ENCODE data around the gene ENOSF1. TPM values are rescaled to one million over a fixed set of nuclear protein-coding genes. Genes with fewer than 3 reads are reported as not detected.

ENOSF1 gene
- total RNA-seq, 6 experiments from 2014 or later, result 36.7 to 71.9 (median 58.5) TPM

- no peaks in the 10 kb centered on the region for H3K9me3 ChIP-seq
- ATAC-seq (no peak), DNase-seq (no peak)
- intact Hi-C loops (cut with DNase I), result no loop called here
- H3K4me1 ChIP-seq, result no peaks in the 10 kb centered on the region
- H3K36me3 ChIP-seq, result no peaks in the 10 kb centered on the region
- H3K4me3 ChIP-seq, result no peak overlapping the region
- H3K27ac ChIP-seq, result no peak overlapping the region
- H3K27me3 ChIP-seq, result no peaks in the 10 kb centered on the region
- WGBS (ENCODE audit: insufficient coverage, low coverage, low lambda C conversion rate, missing lambda C conversion rate), result 88% methylated on average over 2 of the region's 2 CpGs
- TF ChIP-seq CTCF (IDR thresholded peaks at IDR 0.05) (no peak), POLR2A (IDR thresholded peaks at IDR 0.05) (no peak)
Observed at GRCh38 chr18:653512-653911, 58.9 kb downstream of the ENOSF1 start.

- ATAC-seq (no peak), DNase-seq (no peak)
- H3K27me3 ChIP-seq, result no peaks in the 10 kb centered on the region
- no peaks in the 10 kb centered on the region for H3K36me3 ChIP-seq
- WGBS (ENCODE audit: insufficient coverage, low coverage, low lambda C conversion rate, missing lambda C conversion rate), result 74% methylated on average over 4 of the region's 4 CpGs
- H3K4me3 ChIP-seq, result no peak overlapping the region
- TF ChIP-seq POLR2A (IDR thresholded peaks at IDR 0.05) (no peak), CTCF (IDR thresholded peaks at IDR 0.05) (no peak)
- H3K9me3 ChIP-seq, result no peaks in the 10 kb centered on the region
- H3K27ac ChIP-seq, result no peak overlapping the region
- intact Hi-C loops (cut with DNase I), result no loop called here
- no peaks in the 10 kb centered on the region for H3K4me1 ChIP-seq
Observed at GRCh38 chr18:652131-652530, 60.3 kb downstream of the ENOSF1 start.

GRCh38 chr18:650428-650858 is 62.0 kb downstream of the ENOSF1 start:
- DNase-seq (no peak), ATAC-seq (no peak)
- Histone ChIP-seq H3K4me1 (no peaks in the 10 kb centered on the region), H3K9me3 (no peaks in the 10 kb centered on the region), H3K27me3 (no peaks in the 10 kb centered on the region), H3K27ac (no peak overlapping the region), H3K36me3 (no peaks in the 10 kb centered on the region), H3K4me3 (no peak overlapping the region)
- TF ChIP-seq CTCF (IDR thresholded peaks at IDR 0.05) (no peak), POLR2A (IDR thresholded peaks at IDR 0.05) (no peak)
- WGBS (ENCODE audit: insufficient coverage, low coverage, low lambda C conversion rate, missing lambda C conversion rate), result 48% methylated on average over 6 of the region's 6 CpGs
- intact Hi-C loops (cut with DNase I), result no loop called here

GRCh38 chr18:649341-649740 is 63.1 kb downstream of the ENOSF1 start:
- WGBS (ENCODE audit: insufficient coverage, low coverage, low lambda C conversion rate, missing lambda C conversion rate), result 72% methylated on average over 5 of the region's 5 CpGs
- no peak for ATAC-seq
- TF ChIP-seq CTCF (IDR thresholded peaks at IDR 0.05) (no peak), POLR2A (IDR thresholded peaks at IDR 0.05) (no peak)

GRCh38 chr18:647304-647703 is 65.1 kb downstream of the ENOSF1 start:
- Histone ChIP-seq H3K4me1 (no peaks in the 10 kb centered on the region), H3K36me3 (no peaks in the 10 kb centered on the region), H3K27ac (no peak overlapping the region), H3K27me3 (no peaks in the 10 kb centered on the region), H3K4me3 (no peak overlapping the region), H3K9me3 (no peaks in the 10 kb centered on the region)
- ATAC-seq (no peak), DNase-seq (no peak)
- no CpG with 5 or more reads among the region's 5 CpGs for WGBS (ENCODE audit: insufficient coverage, low coverage, low lambda C conversion rate, missing lambda C conversion rate)
- TF ChIP-seq POLR2A (IDR thresholded peaks at IDR 0.05) (no peak), CTCF (IDR thresholded peaks at IDR 0.05) (no peak)
- intact Hi-C loops (cut with DNase I), result no loop called here

More at GRCh38 chr18:649341-649740, 63.1 kb downstream of the ENOSF1 start:
- intact Hi-C loops (cut with DNase I), result no loop called here
- H3K36me3 ChIP-seq, result no peaks in the 10 kb centered on the region
- H3K4me3 ChIP-seq, result no peak overlapping the region
- no peaks in the 10 kb centered on the region for H3K27me3 ChIP-seq
- no peak for DNase-seq
- H3K27ac ChIP-seq, result no peak overlapping the region
- no peaks in the 10 kb centered on the region for H3K4me1 ChIP-seq
- no peaks in the 10 kb centered on the region for H3K9me3 ChIP-seq

Measured in right lobe of liver (tissue), 6 donors.